Calu3 (cell line): ENCODE results near the gene RPTOR. TPM values are rescaled to one million over a fixed set of nuclear protein-coding genes. Genes with fewer than 3 reads are reported as not detected.

Experiments
- BruUV-seq: library from RNA; stranded (reverse); fragments of 400-500 nt; replicated peaks from 2 replicates; lab custom pipeline; 2021; lab: Mats Ljungman, UMichigan
- CTCF ChIA-PET: fragments of 300-600 bp; sonication (Branson Sonifier 250); formaldehyde crosslinking; loops from one replicate; lab custom pipeline; 2022; ENCODE audit warnings: antibody characterized with exemption; lab: Charles Lee
- DNase-seq: peaks from one replicate; pipeline ENCODE4 v3.0.0; 2022
- H3K27ac Mint-ChIP-seq: one replicate; pipeline ENCODE4 v1.8.0; 2022; ENCODE audit warnings: mixed read lengths; ENCODE audit not compliant: unreplicated experiment
- H3K27me3 Mint-ChIP-seq: one replicate; pipeline ENCODE4 v1.8.0; 2022; ENCODE audit warnings: mixed read lengths; ENCODE audit not compliant: unreplicated experiment
- H3K36me3 Mint-ChIP-seq: one replicate; pipeline ENCODE4 v1.8.0; 2022; ENCODE audit warnings: mild to moderate bottlenecking, moderate library complexity, mixed read lengths; ENCODE audit not compliant: insufficient read depth, unreplicated experiment
- H3K4me1 Mint-ChIP-seq: one replicate; pipeline ENCODE4 v1.8.0; 2022; ENCODE audit warnings: mild to moderate bottlenecking, low read depth, mixed read lengths; ENCODE audit not compliant: unreplicated experiment
- H3K4me3 Mint-ChIP-seq: one replicate; pipeline ENCODE4 v1.8.0; 2022; ENCODE audit warnings: mild to moderate bottlenecking, low read depth, moderate library complexity, mixed read lengths; ENCODE audit not compliant: unreplicated experiment
- H3K9me3 Mint-ChIP-seq: one replicate; pipeline ENCODE4 v1.8.0; 2022; ENCODE audit warnings: low read depth, mixed read lengths; ENCODE audit not compliant: unreplicated experiment
- intact Hi-C: fragments of 100-400 bp; cut with micrococcal nuclease; formaldehyde crosslinking; loops from one replicate; pipeline ENCODE4 v1.10.0; 2022; ENCODE audit not compliant: unreplicated experiment
- total RNA-seq: library from RNA; stranded (reverse); gene quantifications from 2 replicates; pipeline ENCODE4 v1.2.3, GENCODE V29; 2022
- TF ChIP-seq, protein P1 (sequence below): fragments of 200-600 bp; IDR thresholded peaks from one replicate; pipeline ENCODE4 v1.8.0; 2022; ENCODE audit warnings: antibody characterized with exemption; ENCODE audit not compliant: unreplicated experiment

RPTOR gene
- total RNA-seq, 1 experiment from 2014 or later, result 41.8 TPM

GRCh38 chr17:80963812-80964543 is 419.3 kb downstream of the RPTOR start:
- no peak overlapping the region for H3K27ac Mint-ChIP-seq
- H3K36me3 Mint-ChIP-seq, result peaks cover 45% of the 10 kb centered on the region
- CTCF ChIA-PET, result no interaction called here
- H3K4me3 Mint-ChIP-seq, result no peak overlapping the region
- intact Hi-C loops, result no loop called here
- peaks cover 4% of the 10 kb centered on the region for H3K27me3 Mint-ChIP-seq
- DNase-seq, result no peak
- no peaks in the 10 kb centered on the region for H3K4me1 Mint-ChIP-seq
- no TSS peak for BruUV-seq
- TF ChIP-seq, protein P1, sequence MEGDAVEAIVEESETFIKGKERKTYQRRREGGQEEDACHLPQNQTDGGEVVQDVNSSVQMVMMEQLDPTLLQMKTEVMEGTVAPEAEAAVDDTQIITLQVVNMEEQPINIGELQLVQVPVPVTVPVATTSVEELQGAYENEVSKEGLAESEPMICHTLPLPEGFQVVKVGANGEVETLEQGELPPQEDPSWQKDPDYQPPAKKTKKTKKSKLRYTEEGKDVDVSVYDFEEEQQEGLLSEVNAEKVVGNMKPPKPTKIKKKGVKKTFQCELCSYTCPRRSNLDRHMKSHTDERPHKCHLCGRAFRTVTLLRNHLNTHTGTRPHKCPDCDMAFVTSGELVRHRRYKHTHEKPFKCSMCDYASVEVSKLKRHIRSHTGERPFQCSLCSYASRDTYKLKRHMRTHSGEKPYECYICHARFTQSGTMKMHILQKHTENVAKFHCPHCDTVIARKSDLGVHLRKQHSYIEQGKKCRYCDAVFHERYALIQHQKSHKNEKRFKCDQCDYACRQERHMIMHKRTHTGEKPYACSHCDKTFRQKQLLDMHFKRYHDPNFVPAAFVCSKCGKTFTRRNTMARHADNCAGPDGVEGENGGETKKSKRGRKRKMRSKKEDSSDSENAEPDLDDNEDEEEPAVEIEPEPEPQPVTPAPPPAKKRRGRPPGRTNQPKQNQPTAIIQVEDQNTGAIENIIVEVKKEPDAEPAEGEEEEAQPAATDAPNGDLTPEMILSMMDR, result no peak
- no peaks in the 10 kb centered on the region for H3K9me3 Mint-ChIP-seq

DNA sequence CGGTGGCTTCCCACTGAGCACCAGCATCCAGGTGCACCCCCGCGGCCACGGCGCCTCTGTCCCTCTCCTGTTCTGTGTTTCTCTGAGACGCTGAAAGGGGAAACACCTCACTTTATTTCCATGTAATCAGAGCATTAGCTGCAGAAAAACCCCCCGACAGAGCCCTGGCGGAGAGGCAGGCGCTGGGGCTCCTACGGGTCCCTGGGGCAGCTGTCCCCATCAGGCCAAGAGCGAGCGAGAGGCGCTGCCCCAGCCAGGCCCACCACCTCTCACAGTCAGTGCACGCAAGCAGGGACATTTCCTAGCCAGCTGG is 419.9 kb downstream of the RPTOR start:
- Mint-ChIP-seq H3K27me3 (peaks cover 9% of the 10 kb centered on the region), H3K4me3 (no peak overlapping the region), H3K27ac (no peak overlapping the region), H3K4me1 (no peaks in the 10 kb centered on the region), H3K36me3 (peaks cover 49% of the 10 kb centered on the region), H3K9me3 (no peaks in the 10 kb centered on the region)
- no peak for DNase-seq
- intact Hi-C loops, result no loop called here
- BruUV-seq, result no TSS peak
- CTCF ChIA-PET, result no interaction called here
- TF ChIP-seq, protein P1, result no peak

DNA sequence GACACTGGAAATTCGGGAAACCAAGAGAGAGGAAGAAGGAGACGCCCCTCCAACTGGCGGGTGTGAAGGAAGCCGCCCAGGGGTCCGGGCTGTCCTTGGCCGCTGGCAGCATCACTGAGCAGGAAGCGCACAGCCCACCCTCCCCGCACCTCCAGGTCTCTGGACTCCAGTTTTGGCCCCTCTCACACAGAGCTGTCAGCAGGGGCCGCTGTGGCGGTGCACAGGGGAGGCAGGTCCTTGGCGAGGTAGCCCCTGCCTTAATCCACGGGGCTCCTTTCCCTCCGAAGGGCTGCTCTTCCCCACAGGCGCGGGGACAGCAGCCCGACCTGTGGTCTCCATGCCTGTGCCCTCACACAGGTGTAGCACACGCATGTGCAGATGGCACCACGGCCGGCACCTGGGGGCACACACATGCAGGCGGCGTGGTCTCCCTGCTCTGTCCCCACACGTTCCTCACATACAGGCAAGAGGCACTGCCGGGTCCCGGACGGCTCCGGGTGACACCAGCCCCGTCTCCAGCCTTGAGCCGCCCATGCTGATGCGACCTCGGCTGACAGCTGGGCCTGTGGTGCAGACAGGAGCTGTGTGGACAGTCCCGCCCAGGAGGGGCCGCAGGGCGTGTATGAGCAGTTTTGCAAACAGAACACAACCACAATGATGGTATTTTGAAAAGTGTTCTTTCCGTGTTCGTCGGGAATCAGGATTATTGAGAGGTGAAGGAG is 420.4 kb downstream of the RPTOR start:
- peaks cover 49% of the 10 kb centered on the region for H3K36me3 Mint-ChIP-seq
- CTCF ChIA-PET, result interaction anchor here (0.6 kb wide), 1 partner anchor 549 kb away, joined by 4 read pairs; no protein-coding TSS in a partner anchor
- H3K4me3 Mint-ChIP-seq, result no peak overlapping the region
- peak overlapping the region; percentile 24 for H3K27ac Mint-ChIP-seq
- BruUV-seq, result no TSS peak
- DNase-seq, result no peak
- no peaks in the 10 kb centered on the region for H3K9me3 Mint-ChIP-seq
- TF ChIP-seq, protein P1, result no peak
- intact Hi-C loops, result no loop called here
- peaks cover 14% of the 10 kb centered on the region for H3K27me3 Mint-ChIP-seq
- no peaks in the 10 kb centered on the region for H3K4me1 Mint-ChIP-seq

GRCh38 chr17:80965606-80966005 is 421.0 kb downstream of the RPTOR start:
- DNase-seq, result no peak
- CTCF ChIA-PET, result interaction anchor here (0.6 kb wide), 1 partner anchor 549 kb away, joined by 4 read pairs; no protein-coding TSS in a partner anchor
- Mint-ChIP-seq H3K4me3 (no peak overlapping the region), H3K36me3 (peaks cover 49% of the 10 kb centered on the region), H3K27me3 (peaks cover 20% of the 10 kb centered on the region), H3K9me3 (no peaks in the 10 kb centered on the region), H3K27ac (peak overlapping the region; percentile 24), H3K4me1 (no peaks in the 10 kb centered on the region)
- intact Hi-C loops, result no loop called here
- TF ChIP-seq, protein P1, result no peak
- no TSS peak for BruUV-seq
